NCI-H2171 (cell line): ENCODE measurements around the gene SYT13.
A peak's percentile ranks its signal among the peaks of the same experiment; 100 is the strongest.

Experiments used
- DNase-seq: peaks from one replicate; lab custom pipeline; 2025; lab: John Stamatoyannopoulos, UW

SYT13 gene, protein sequence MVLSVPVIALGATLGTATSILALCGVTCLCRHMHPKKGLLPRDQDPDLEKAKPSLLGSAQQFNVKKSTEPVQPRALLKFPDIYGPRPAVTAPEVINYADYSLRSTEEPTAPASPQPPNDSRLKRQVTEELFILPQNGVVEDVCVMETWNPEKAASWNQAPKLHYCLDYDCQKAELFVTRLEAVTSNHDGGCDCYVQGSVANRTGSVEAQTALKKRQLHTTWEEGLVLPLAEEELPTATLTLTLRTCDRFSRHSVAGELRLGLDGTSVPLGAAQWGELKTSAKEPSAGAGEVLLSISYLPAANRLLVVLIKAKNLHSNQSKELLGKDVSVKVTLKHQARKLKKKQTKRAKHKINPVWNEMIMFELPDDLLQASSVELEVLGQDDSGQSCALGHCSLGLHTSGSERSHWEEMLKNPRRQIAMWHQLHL

GRCh38 chr11:45285930-45286632, at the start of gene SYT13:
Gene SYT13 (minus strand): TSS chr11:45286341. CDS start chr11:45286207, 134 bp downstream.
- DNase-seq = peak; percentile 45

- no peak for DNase-seq
Observed at GRCh38 chr11:45335434-45335833, 49.3 kb upstream of the SYT13 start.

GRCh38 chr11:45334836-45335235, 48.7 kb upstream of the SYT13 start:
- no peak for DNase-seq

DNA sequence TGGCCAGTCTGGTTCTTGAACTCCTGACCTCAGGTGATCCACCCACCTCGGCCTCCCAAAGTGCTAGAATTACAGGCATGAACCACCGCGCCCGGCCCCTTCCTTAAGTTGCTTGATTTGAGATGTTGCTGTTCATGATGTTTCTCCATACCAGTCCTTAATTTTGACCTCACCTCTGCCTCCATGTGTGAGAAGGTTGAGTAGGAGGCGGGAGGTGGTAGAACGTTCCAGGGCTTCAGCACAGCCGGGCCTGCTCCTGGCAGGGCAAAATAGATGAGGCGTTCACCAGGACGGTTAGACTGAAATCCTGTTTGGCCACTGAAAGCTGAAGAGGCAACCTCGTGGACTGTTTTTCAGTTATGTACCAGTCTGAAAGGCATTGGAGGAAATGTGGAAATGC, 48.3 kb upstream of the SYT13 start:
- no peak for DNase-seq

- DNase-seq = no peak
Observed at GRCh38 chr11:45333001-45333971, 47.1 kb upstream of the SYT13 start.

- DNase-seq = peak; percentile 27
Observed at GRCh38 chr11:45332276-45332934, 46.3 kb upstream of the SYT13 start.

GRCh38 chr11:45331839-45332238, 45.7 kb upstream of the SYT13 start:
- DNase-seq = no peak

- no peak for DNase-seq
Observed at GRCh38 chr11:45328726-45329125, 42.6 kb upstream of the SYT13 start.

DNA sequence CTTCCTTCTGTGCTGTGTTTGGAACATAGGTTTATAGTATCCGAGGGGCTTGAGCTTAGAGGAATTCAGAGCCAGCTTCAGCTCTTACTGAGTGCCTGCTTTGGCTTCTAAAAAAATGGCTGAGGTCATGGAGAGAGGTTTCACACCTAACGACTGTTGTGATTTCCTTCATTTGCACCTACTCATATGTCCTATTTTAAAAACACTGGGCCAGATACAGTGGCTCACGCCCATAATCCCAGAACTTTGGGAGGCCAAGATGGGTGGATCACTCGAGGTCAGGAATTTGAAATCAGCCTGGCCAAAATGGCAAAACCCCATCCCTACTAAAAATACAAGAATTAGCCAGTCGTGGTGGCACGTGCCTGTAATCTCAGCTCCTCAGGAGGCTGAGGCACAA, 38.3 kb upstream of the SYT13 start:
- no peak for DNase-seq

DNA sequence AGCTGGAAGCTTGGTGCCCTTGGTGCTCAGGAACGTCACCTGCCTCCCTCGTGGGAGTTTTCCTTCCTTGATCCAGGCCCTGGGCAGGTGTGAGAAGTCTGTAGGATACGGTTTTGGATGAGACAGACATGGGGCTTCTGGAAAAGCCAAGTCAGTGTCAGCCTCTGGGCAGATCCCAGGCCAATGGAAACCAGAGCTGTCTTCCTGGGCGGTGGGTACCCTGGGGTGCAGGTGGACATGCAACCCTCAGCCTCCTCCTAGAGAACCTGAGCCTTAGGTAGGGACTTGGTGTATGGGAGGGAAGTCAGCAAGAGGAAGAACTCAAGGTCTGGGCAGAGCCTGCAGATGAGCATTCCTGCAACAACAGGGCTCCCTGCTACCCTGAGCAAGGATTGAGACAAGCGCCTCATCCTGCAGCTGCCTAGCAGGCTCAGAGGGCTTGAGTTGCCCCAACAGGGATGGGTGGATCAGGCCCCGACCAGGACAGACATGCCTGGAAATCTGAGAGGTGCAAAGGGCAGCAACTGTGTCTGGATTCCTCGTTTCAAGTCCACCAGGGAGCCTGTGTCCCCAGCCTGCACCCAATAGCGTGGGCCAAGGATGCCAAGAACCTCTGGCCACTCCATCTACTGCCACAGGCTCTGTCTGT, 37.6 kb upstream of the SYT13 start:
- no peak for DNase-seq

- DNase-seq = no peak
Observed at GRCh38 chr11:45322891-45323600, 36.9 kb upstream of the SYT13 start.

GRCh38 chr11:45322111-45322705, 36.1 kb upstream of the SYT13 start:
- no peak for DNase-seq

GRCh38 chr11:45321669-45322068, 35.5 kb upstream of the SYT13 start:
- DNase-seq = no peak

DNA sequence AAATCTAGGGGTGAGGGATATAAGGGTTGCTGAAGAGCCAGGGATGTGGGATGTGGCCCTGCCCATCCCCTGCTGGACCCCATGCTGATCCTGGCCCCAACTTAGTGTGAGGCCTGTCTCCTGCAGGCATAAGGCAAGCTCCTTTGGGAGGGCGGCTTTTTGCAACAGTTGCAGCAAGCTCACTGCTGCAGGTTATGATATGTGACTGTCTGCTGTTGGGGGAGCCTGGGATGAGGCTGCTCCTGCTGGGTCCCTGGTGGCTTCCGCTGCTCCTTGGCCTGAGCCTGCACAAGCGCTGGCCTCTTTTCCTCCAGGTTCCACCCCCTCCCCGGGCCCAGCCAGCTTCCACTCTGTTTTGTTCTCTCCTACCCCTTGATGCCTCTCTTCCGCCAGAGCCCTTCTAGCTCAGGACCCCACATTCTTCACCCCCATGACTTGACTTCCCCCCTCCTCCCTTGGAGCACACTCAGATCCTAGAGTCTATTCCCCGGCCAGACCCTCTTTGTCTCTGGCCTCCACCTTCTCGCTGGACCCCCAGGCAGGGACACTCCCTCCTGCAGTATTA, 35.0 kb upstream of the SYT13 start:
- no peak for DNase-seq

GRCh38 chr11:45320371-45320770, 34.2 kb upstream of the SYT13 start:
- no peak for DNase-seq

DNA sequence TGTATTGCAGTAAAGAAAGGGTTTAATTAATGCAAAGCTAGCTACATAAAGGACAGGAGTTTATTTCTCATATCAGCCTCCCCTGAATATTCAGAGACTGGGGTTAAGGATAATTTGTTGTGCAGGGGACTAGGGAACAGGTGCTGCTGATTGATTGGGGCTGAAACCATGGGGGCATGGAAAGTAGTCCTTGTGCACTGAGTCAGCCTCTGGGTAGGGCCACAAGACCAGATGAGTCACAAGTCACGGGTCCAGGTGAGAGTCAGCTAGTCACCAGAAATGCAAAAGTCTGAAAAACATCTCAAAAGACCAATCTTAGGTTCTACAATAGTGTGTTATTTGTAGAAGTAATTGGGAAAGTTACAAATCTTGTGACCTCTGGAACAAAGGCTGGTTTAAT, 32.9 kb upstream of the SYT13 start:
- DNase-seq = no peak

- DNase-seq = no peak
Observed at GRCh38 chr11:45318516-45318915, 32.4 kb upstream of the SYT13 start.

GRCh38 chr11:45316258-45316657, 30.1 kb upstream of the SYT13 start:
- DNase-seq = no peak

DNA sequence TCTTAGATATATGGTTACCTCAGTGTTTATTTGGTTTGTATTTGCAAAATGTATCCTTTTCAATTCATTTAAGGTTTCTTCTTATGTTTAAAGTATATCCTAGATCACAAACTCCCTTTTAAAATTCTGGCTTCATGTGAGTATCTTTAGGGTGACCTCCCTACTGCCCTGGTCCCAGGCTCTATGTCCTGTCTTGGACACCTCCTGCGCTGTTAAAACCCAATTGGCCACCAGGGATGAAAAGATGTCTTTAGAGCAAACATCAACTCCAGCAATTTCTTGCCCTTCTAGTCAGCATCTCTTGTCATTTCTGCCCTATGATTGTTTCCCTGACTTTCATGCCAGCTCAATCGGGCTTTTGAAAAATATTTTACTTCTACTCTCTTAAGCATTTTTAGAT, 28.8 kb upstream of the SYT13 start:
- no peak for DNase-seq
